ENCODE results near the gene AHNAK.

Gene AHNAK

GRCh38 chr11:62390722-62391121 is 155.9 kb downstream of the AHNAK start:
- TF ChIP-seq TAF1 (IDR thresholded peaks at IDR 0.05; ENCODE audit: borderline replicate concordance, insufficient read depth, low read length) (no peak), REST (IDR thresholded peaks at IDR 0.05; ENCODE audit: insufficient read depth in 1 of 2, low read depth in 2 of 2, low read length in 2 of 2) (no peak), POLR2AphosphoS5 (IDR thresholded peaks at IDR 0.05; ENCODE audit: low read depth, low read length) (no peak), FOXP2 (optimal IDR thresholded peaks at IDR 0.05; ENCODE audit: borderline replicate concordance, extremely low read depth, extremely low read length, insufficient read depth) (no peak), SIN3A (IDR thresholded peaks at IDR 0.05; ENCODE audit: borderline replicate concordance, insufficient read depth, low read length) (no peak)

- TF ChIP-seq TAF1 (IDR thresholded peaks at IDR 0.05; ENCODE audit: borderline replicate concordance, insufficient read depth, low read length) (no peak), REST (IDR thresholded peaks at IDR 0.05; ENCODE audit: insufficient read depth in 1 of 2, low read depth in 2 of 2, low read length in 2 of 2) (no peak), FOXP2 (optimal IDR thresholded peaks at IDR 0.05; ENCODE audit: borderline replicate concordance, extremely low read depth, extremely low read length, insufficient read depth) (no peak), POLR2AphosphoS5 (IDR thresholded peaks at IDR 0.05; ENCODE audit: low read depth, low read length) (no peak)
These were observed 156.4 kb downstream of the AHNAK start for GRCh38 chr11:62390237-62390636.

- TF ChIP-seq TAF1 (IDR thresholded peaks at IDR 0.05; ENCODE audit: borderline replicate concordance, insufficient read depth, low read length) (no peak), POLR2AphosphoS5 (IDR thresholded peaks at IDR 0.05; ENCODE audit: low read depth, low read length) (no peak), FOXP2 (optimal IDR thresholded peaks at IDR 0.05; ENCODE audit: borderline replicate concordance, extremely low read depth, extremely low read length, insufficient read depth) (no peak), REST (IDR thresholded peaks at IDR 0.05; ENCODE audit: insufficient read depth in 1 of 2, low read depth in 2 of 2, low read length in 2 of 2) (no peak)
These were observed 157.6 kb downstream of the AHNAK start for GRCh38 chr11:62388999-62389398.

GRCh38 chr11:62387381-62387780 is 159.2 kb downstream of the AHNAK start:
- TF ChIP-seq SIN3A (IDR thresholded peaks at IDR 0.05; ENCODE audit: borderline replicate concordance, insufficient read depth, low read length) (no peak), POLR2AphosphoS5 (IDR thresholded peaks at IDR 0.05; ENCODE audit: low read depth, low read length) (no peak), REST (IDR thresholded peaks at IDR 0.05; ENCODE audit: insufficient read depth in 1 of 2, low read depth in 2 of 2, low read length in 2 of 2) (no peak), FOXP2 (optimal IDR thresholded peaks at IDR 0.05; ENCODE audit: borderline replicate concordance, extremely low read depth, extremely low read length, insufficient read depth) (no peak), TAF1 (IDR thresholded peaks at IDR 0.05; ENCODE audit: borderline replicate concordance, insufficient read depth, low read length) (no peak)

- TF ChIP-seq POLR2AphosphoS5 (IDR thresholded peaks at IDR 0.05; ENCODE audit: low read depth, low read length) (no peak), TAF1 (IDR thresholded peaks at IDR 0.05; ENCODE audit: borderline replicate concordance, insufficient read depth, low read length) (no peak), REST (IDR thresholded peaks at IDR 0.05; ENCODE audit: insufficient read depth in 1 of 2, low read depth in 2 of 2, low read length in 2 of 2) (no peak), FOXP2 (optimal IDR thresholded peaks at IDR 0.05; ENCODE audit: borderline replicate concordance, extremely low read depth, extremely low read length, insufficient read depth) (no peak), SIN3A (IDR thresholded peaks at IDR 0.05; ENCODE audit: borderline replicate concordance, insufficient read depth, low read length) (no peak)
These were observed 162.8 kb downstream of the AHNAK start for GRCh38 chr11:62383822-62384221.
